WTC11 (cell line): ENCODE data around the gene CD22. TPM values are rescaled to one million over a fixed set of nuclear protein-coding genes. Genes with fewer than 3 reads are reported as not detected.

Source experiments
- ATAC-seq: fragments of 200-7000 bp; cut with Tn5 transposase; 2 replicates; pipeline ENCODE4 v1.10.0; 2021; ENCODE audit warnings: mild to moderate bottlenecking, moderate library complexity
- CTCF ChIA-PET: fragments of 300-600 bp; sonication (Branson Sonifier 250); formaldehyde crosslinking; loops from one replicate; lab custom pipeline; 2021; ENCODE audit warnings: antibody characterized with exemption; lab: Charles Lee
- POLR2A ChIA-PET: fragments of 350-600 bp; sonication (Branson Sonifier 250); formaldehyde crosslinking; loops from one replicate; lab custom pipeline; 2021; ENCODE audit warnings: antibody characterized with exemption; lab: Charles Lee
- DNase-seq: peaks from one replicate; pipeline ENCODE4 v3.0.0; 2021; ENCODE audit warnings: low spot score
- H3K27ac Mint-ChIP-seq: 2 replicates; pipeline ENCODE4 v1.8.0; 2021; ENCODE audit warnings: mixed read lengths
- H3K27me3 Mint-ChIP-seq: 2 replicates; pipeline ENCODE4 v1.8.0; 2021; ENCODE audit warnings: low read depth, mild to moderate bottlenecking, moderate library complexity, mixed read lengths
- H3K36me3 Mint-ChIP-seq: 2 replicates; pipeline ENCODE4 v1.8.0; 2021; ENCODE audit warnings: mixed read lengths
- H3K4me1 Mint-ChIP-seq: 2 replicates; pipeline ENCODE4 v1.8.0; 2022; ENCODE audit warnings: mixed read lengths
- H3K4me3 Mint-ChIP-seq: 2 replicates; pipeline ENCODE4 v1.8.0; 2021; ENCODE audit warnings: mild to moderate bottlenecking, moderate library complexity, mixed read lengths
- H3K9me3 Mint-ChIP-seq: 2 replicates; pipeline ENCODE4 v1.8.0; 2021; ENCODE audit warnings: mixed read lengths
- CBFB ChIP-seq: sonication (generic); formaldehyde crosslinking; IDR thresholded peaks from 2 replicates; pipeline ENCODE4 v1.8.1; 2022; ENCODE audit warnings: mild to moderate bottlenecking, low read depth, missing genetic modification reagents
- FOXP1 ChIP-seq: sonication (generic); formaldehyde crosslinking; IDR thresholded peaks from 2 replicates; pipeline ENCODE4 v1.8.0; 2022; ENCODE audit warnings: missing genetic modification reagents, mild to moderate bottlenecking, moderate library complexity, borderline replicate concordance
- NR1H2 ChIP-seq: sonication (generic); formaldehyde crosslinking; IDR thresholded peaks from 2 replicates; pipeline ENCODE4 v1.9.0; 2021; ENCODE audit warnings: mild to moderate bottlenecking, moderate library complexity, missing genetic modification reagents
- OVOL2 ChIP-seq: fragments of 250-450 bp; sonication (Bioruptor Pico); IDR thresholded peaks from 2 replicates; pipeline ENCODE4 v1.9.0; 2021; ENCODE audit warnings: mild to moderate bottlenecking, borderline replicate concordance
- SMAD4 ChIP-seq: sonication (generic); formaldehyde crosslinking; IDR thresholded peaks from 2 replicates; pipeline ENCODE4 v1.8.0; 2022; ENCODE audit warnings: mild to moderate bottlenecking, missing genetic modification reagents
- SP1 ChIP-seq: sonication (generic); formaldehyde crosslinking; conservative IDR thresholded peaks from 2 replicates; pipeline ENCODE4 v1.8.1; 2022; ENCODE audit warnings: missing genetic modification reagents
- TEAD1 ChIP-seq: sonication (generic); formaldehyde crosslinking; IDR thresholded peaks from 2 replicates; pipeline ENCODE4 v1.8.0; 2022; ENCODE audit warnings: mild to moderate bottlenecking, missing genetic modification reagents
- ZNF219 ChIP-seq: sonication (generic); formaldehyde crosslinking; IDR thresholded peaks from 2 replicates; pipeline ENCODE4 v1.8.0; 2023; ENCODE audit warnings: missing genetic modification reagents, mild to moderate bottlenecking, borderline replicate concordance
- ZNF232 ChIP-seq: sonication (generic); formaldehyde crosslinking; IDR thresholded peaks from 2 replicates; pipeline ENCODE4 v1.8.0; 2022; ENCODE audit warnings: mild to moderate bottlenecking, missing genetic modification reagents
- ZNF317 ChIP-seq: sonication (generic); formaldehyde crosslinking; IDR thresholded peaks from 2 replicates; pipeline ENCODE4 v1.8.1; 2023; ENCODE audit warnings: low read depth, mild to moderate bottlenecking, moderate library complexity, missing genetic modification reagents, borderline replicate concordance
- total RNA-seq: library from RNA; stranded (reverse); gene quantifications from 3 replicates; pipeline ENCODE4 v1.2.3, GENCODE V29; 2021
- TF ChIP-seq, protein P1 (sequence below): fragments of 250-450 bp; sonication (Bioruptor Pico); IDR thresholded peaks from 2 replicates; pipeline ENCODE4 v2.1.2; 2022; ENCODE audit warnings: mild to moderate bottlenecking, moderate library complexity
- TF ChIP-seq, protein P2 (sequence below): sonication (generic); formaldehyde crosslinking; conservative IDR thresholded peaks from 2 replicates; pipeline ENCODE4 v1.8.1; 2022; ENCODE audit warnings: mild to moderate bottlenecking, missing genetic modification reagents
- TF ChIP-seq, protein P3 (sequence below): fragments of 250-450 bp; sonication (Bioruptor Pico); IDR thresholded peaks from 2 replicates; pipeline ENCODE4 v1.9.0; 2021; ENCODE audit warnings: mild to moderate bottlenecking
- TF ChIP-seq, protein P4 (sequence below): sonication (generic); formaldehyde crosslinking; IDR thresholded peaks from 2 replicates; pipeline ENCODE4 v1.8.0; 2023; ENCODE audit warnings: missing genetic modification reagents, mild to moderate bottlenecking, borderline replicate concordance
- TF ChIP-seq, protein P5 (sequence below): sonication (generic); formaldehyde crosslinking; conservative IDR thresholded peaks from 2 replicates; pipeline ENCODE4 v1.8.1; 2023; ENCODE audit warnings: mild to moderate bottlenecking, low read depth, missing genetic modification reagents, moderate library complexity
- TF ChIP-seq, protein P6 (sequence below): fragments of 250-450 bp; sonication (Bioruptor Pico); IDR thresholded peaks from 2 replicates; pipeline ENCODE4 v1.9.0; 2021; ENCODE audit warnings: moderate library complexity, mild to moderate bottlenecking, inconsistent platforms, borderline replicate concordance
- TF ChIP-seq, protein P7 (sequence below): sonication (generic); formaldehyde crosslinking; IDR thresholded peaks from 2 replicates; pipeline ENCODE4 v1.8.0; 2023; ENCODE audit warnings: missing genetic modification reagents

The CD22 gene
- total RNA-seq, 1 experiment from 2014 or later = 0.28 TPM

DNA sequence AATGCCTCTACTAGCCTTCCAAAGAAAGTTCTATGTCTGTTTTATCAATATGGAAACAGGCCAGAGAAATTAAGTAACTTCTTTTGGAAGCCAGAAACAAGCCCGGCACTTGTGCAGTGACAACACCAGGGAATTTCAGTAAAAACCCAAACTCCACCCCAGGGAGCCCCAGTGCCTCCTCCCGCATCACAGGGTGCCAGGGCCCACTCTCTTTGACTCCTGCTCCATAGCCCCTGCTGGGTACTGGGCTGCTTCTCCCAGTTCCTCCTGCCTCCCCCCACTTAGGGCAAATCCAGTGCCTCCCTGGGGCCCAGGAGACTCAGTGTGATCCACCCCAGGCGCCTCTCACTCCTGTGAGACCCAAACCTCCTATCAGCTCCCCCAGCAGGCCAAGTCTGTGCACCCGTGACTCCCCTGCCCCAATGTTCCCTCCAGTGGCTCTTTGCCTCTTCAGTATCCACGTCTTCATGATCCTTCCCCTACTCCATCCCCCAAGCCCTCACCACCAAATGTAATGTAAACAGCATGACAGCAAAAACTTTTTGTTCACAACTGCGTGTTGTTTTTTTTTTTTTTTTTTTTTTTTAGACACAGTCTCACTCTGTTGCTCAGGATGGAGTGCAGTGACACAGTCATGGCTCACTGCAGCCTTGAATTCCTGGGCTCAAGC, 26.9 kb downstream of the CD22 start:
- H3K9me3 Mint-ChIP-seq = no peaks in the 10 kb centered on the region
- ChIA-PET CTCF (interaction anchor here (0.6 to 2.2 kb wide), 3 partner anchors 111 to 139 kb away, joined by 3 to 6 read pairs (median 4); no protein-coding TSS in a partner anchor), POLR2A (no interaction called here)
- ATAC-seq (no peak), DNase-seq (no peak)
- H3K4me1 Mint-ChIP-seq = peaks cover 7% of the 10 kb centered on the region
- no peaks in the 10 kb centered on the region for H3K27me3 Mint-ChIP-seq
- H3K36me3 Mint-ChIP-seq = no peaks in the 10 kb centered on the region
- TF ChIP-seq, protein P1, sequence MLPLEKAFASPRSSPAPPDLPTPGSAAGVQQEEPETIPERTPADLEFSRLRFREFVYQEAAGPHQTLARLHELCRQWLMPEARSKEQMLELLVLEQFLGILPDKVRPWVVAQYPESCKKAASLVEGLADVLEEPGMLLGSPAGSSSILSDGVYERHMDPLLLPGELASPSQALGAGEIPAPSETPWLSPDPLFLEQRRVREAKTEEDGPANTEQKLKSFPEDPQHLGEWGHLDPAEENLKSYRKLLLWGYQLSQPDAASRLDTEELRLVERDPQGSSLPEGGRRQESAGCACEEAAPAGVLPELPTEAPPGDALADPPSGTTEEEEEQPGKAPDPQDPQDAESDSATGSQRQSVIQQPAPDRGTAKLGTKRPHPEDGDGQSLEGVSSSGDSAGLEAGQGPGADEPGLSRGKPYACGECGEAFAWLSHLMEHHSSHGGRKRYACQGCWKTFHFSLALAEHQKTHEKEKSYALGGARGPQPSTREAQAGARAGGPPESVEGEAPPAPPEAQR (CRISPR knock-in tag) = no peak
- TF ChIP-seq, protein P2, sequence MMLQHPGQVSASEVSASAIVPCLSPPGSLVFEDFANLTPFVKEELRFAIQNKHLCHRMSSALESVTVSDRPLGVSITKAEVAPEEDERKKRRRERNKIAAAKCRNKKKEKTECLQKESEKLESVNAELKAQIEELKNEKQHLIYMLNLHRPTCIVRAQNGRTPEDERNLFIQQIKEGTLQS = no peak
- TF ChIP-seq TEAD1 (CRISPR knock-in tag) (no peak), OVOL2 (CRISPR knock-in tag) (no peak), CBFB (CRISPR knock-in tag) (no peak), ZNF219 (CRISPR knock-in tag) (no peak), SP1 (no peak), FOXP1 (CRISPR knock-in tag) (no peak)
- TF ChIP-seq, protein P3, sequence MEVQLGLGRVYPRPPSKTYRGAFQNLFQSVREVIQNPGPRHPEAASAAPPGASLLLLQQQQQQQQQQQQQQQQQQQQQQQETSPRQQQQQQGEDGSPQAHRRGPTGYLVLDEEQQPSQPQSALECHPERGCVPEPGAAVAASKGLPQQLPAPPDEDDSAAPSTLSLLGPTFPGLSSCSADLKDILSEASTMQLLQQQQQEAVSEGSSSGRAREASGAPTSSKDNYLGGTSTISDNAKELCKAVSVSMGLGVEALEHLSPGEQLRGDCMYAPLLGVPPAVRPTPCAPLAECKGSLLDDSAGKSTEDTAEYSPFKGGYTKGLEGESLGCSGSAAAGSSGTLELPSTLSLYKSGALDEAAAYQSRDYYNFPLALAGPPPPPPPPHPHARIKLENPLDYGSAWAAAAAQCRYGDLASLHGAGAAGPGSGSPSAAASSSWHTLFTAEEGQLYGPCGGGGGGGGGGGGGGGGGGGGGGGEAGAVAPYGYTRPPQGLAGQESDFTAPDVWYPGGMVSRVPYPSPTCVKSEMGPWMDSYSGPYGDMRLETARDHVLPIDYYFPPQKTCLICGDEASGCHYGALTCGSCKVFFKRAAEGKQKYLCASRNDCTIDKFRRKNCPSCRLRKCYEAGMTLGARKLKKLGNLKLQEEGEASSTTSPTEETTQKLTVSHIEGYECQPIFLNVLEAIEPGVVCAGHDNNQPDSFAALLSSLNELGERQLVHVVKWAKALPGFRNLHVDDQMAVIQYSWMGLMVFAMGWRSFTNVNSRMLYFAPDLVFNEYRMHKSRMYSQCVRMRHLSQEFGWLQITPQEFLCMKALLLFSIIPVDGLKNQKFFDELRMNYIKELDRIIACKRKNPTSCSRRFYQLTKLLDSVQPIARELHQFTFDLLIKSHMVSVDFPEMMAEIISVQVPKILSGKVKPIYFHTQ (CRISPR knock-in tag) = no peak
- no peak overlapping the region for H3K4me3 Mint-ChIP-seq
- H3K27ac Mint-ChIP-seq = no peak overlapping the region; the same call in 1 of the 2 replicates

DNA sequence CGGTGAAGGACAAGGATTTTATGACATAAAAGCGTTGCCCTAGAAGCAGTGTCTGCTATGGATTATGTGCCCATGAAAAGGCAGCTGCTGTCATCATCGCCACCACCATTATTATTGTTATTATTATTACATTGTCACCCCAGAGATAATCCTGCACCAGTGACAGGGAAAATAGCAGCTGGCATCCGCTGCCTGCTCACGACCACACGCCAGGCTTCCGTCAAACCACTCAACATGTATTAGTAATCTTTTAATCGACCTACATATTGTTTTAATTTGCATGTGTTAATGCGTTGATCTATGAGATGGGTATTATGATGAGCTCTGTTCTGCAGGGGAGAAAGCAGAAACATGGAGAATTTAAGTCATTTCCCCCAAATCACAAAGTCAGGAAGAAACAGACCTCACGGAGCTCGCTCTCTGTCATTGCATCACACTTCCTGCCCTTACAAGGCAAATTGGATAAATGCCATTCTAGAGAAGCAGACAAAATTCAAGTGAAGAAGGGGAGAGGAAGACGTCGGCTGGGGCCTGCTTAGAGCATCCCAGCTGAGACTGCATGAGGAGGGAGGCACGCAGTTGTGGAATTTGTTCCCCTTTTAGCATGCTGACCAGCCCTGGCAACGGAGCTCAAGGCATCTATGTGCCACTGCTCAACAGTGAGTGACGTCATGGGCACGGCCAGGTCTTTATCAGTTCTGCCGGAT, 29.0 kb downstream of the CD22 start, which contains the start of gene FFAR3:
Gene FFAR3, plus strand, starts transcription at position 594 of the 707 bp plus-strand sequence. CDS start 431 bp downstream, outside the sequence.
- Mint-ChIP-seq H3K4me3 (no peak within 1 kb of the TSS), H3K36me3 (no peaks in the 10 kb centered on the region), H3K27me3 (no peaks in the 10 kb centered on the region), H3K9me3 (no peaks in the 10 kb centered on the region), H3K4me1 (peaks cover 4% of the 10 kb centered on the region; the same call in 1 of the 2 replicates), H3K27ac (no peak within 1 kb of the TSS)
- DNase-seq = no peak
- no peak for ATAC-seq
- ChIA-PET CTCF (interaction anchor here (0.6 to 1.7 kb wide), 7 partner anchors 46 to 152 kb away, joined by 3 to 8 read pairs (median 4); partner anchors contain the start of gene USF2), POLR2A (interaction anchor here (0.8 kb wide), 1 partner anchor 153 kb away, joined by 3 read pairs; no protein-coding TSS in a partner anchor)
- no peak for TF ChIP-seq ZNF317 (CRISPR knock-in tag)
- TF ChIP-seq, protein P4, sequence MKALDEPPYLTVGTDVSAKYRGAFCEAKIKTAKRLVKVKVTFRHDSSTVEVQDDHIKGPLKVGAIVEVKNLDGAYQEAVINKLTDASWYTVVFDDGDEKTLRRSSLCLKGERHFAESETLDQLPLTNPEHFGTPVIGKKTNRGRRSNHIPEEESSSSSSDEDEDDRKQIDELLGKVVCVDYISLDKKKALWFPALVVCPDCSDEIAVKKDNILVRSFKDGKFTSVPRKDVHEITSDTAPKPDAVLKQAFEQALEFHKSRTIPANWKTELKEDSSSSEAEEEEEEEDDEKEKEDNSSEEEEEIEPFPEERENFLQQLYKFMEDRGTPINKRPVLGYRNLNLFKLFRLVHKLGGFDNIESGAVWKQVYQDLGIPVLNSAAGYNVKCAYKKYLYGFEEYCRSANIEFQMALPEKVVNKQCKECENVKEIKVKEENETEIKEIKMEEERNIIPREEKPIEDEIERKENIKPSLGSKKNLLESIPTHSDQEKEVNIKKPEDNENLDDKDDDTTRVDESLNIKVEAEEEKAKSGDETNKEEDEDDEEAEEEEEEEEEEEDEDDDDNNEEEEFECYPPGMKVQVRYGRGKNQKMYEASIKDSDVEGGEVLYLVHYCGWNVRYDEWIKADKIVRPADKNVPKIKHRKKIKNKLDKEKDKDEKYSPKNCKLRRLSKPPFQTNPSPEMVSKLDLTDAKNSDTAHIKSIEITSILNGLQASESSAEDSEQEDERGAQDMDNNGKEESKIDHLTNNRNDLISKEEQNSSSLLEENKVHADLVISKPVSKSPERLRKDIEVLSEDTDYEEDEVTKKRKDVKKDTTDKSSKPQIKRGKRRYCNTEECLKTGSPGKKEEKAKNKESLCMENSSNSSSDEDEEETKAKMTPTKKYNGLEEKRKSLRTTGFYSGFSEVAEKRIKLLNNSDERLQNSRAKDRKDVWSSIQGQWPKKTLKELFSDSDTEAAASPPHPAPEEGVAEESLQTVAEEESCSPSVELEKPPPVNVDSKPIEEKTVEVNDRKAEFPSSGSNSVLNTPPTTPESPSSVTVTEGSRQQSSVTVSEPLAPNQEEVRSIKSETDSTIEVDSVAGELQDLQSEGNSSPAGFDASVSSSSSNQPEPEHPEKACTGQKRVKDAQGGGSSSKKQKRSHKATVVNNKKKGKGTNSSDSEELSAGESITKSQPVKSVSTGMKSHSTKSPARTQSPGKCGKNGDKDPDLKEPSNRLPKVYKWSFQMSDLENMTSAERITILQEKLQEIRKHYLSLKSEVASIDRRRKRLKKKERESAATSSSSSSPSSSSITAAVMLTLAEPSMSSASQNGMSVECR (CRISPR knock-in tag) = no peak
- TF ChIP-seq, protein P5, sequence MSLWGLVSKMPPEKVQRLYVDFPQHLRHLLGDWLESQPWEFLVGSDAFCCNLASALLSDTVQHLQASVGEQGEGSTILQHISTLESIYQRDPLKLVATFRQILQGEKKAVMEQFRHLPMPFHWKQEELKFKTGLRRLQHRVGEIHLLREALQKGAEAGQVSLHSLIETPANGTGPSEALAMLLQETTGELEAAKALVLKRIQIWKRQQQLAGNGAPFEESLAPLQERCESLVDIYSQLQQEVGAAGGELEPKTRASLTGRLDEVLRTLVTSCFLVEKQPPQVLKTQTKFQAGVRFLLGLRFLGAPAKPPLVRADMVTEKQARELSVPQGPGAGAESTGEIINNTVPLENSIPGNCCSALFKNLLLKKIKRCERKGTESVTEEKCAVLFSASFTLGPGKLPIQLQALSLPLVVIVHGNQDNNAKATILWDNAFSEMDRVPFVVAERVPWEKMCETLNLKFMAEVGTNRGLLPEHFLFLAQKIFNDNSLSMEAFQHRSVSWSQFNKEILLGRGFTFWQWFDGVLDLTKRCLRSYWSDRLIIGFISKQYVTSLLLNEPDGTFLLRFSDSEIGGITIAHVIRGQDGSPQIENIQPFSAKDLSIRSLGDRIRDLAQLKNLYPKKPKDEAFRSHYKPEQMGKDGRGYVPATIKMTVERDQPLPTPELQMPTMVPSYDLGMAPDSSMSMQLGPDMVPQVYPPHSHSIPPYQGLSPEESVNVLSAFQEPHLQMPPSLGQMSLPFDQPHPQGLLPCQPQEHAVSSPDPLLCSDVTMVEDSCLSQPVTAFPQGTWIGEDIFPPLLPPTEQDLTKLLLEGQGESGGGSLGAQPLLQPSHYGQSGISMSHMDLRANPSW (CRISPR knock-in tag) = no peak
- TF ChIP-seq ZNF232 = no peak
- TF ChIP-seq, protein P6, sequence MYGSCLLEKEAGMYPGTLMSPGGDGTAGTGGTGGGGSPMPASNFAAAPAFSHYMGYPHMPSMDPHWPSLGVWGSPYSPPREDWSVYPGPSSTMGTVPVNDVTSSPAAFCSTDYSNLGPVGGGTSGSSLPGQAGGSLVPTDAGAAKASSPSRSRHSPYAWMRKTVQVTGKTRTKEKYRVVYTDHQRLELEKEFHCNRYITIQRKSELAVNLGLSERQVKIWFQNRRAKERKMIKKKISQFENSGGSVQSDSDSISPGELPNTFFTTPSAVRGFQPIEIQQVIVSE (CRISPR knock-in tag) = no peak
- no peak for TF ChIP-seq NR1H2
- TF ChIP-seq, protein P2 = no peak
- TF ChIP-seq, protein P7, sequence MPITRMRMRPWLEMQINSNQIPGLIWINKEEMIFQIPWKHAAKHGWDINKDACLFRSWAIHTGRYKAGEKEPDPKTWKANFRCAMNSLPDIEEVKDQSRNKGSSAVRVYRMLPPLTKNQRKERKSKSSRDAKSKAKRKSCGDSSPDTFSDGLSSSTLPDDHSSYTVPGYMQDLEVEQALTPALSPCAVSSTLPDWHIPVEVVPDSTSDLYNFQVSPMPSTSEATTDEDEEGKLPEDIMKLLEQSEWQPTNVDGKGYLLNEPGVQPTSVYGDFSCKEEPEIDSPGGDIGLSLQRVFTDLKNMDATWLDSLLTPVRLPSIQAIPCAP (CRISPR knock-in tag) = no peak
- no peak for TF ChIP-seq SMAD4 (CRISPR knock-in tag)
